GM11168 (cell line): ENCODE results near the gene PCNT.
"Not testable (repeated sequence)": the region's sequence is repeated elsewhere in the genome, so short reads cannot be mapped to it uniquely, and the experiment has no call there.

Source experiments
- in situ Hi-C: fragments of 300-500 bp; cut with MboI; formaldehyde crosslinking; loops from one replicate; pipeline ENCODE4 v1.12.0; 2022; ENCODE audit warnings: low sequenced_read_pairs; ENCODE audit not compliant: unreplicated experiment

Gene PCNT

DNA sequence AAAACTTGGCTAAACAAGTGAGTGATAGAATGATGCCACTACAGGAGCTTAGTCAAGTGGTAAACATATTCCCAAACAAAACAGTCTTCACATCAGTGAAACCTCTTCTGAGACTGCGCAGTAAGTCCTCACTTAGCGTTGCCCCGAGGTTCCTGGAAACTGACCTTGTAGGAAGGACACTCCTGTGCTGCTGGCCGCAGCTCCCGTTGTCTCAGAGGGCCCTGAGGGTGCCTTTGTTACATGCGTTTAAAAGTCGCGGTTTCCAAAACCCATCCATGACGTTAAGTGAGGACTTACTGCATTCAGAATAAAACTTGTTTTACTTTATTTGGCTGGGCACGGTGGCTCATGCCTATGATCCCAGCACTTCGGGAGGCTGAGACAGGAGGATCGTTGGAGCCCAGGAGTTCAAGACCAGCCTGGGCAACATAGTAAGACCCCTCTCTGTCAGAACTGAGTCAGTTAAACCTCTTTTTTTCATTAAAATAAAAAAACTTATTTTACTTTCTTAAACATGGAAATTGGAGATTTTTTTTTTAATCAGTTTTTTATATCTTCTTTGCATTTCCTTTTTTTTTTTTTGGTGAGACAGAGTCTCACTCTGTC, 98.8 kb downstream of the PCNT start:
- in situ Hi-C loops, result no loop called here

DNA sequence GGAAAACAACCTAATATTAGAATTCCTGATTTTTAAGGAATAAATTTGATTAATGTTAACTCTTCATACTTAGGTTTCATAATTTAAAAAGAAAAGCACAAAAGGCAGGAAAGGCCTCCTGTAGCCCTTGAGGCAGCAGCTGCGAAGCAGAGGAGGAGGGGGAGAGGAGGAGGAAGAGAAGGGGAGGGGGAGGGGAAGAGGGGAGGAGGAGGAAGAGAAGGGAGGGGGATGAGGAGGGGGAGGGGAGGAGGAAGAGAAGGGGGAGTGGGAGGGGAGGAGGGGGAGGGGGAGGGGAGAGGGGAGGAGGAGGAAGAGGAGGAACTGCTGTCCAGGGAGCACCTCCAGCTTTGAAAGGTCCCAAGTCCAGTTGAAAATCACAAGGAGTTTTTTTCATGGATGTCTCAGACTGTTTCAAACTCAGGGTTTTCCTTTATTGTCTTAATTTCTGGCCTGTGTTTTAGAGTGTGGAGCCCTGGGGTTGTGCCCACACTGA, 99.6 kb downstream of the PCNT start:
- in situ Hi-C loops, result no loop called here

DNA sequence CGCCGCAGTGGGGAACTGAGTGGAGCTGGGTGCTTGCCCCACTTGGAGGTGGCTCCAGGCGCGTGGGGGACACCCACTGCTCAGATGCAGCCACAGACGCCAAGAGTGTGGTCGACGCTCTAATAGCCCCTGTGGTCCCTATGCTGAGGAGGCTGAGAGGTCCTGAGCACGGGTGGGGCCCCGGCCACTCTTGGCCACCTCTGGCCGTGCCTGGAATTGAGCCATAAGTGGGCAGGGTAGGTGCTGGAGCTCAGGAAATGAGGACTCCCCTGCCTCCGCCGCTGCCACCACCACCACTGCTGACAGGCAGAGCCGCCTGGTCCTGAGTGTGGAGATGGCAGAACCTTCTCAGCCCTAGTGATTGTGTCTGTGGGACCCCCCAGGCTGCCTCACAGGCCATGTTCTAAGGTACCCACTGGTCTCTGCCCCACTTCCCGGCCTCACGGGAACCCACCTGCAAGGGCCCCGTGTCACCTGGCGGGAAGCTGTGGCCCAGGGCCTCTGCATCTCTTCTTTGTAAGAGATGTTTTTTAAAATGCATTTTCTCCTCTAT, 100.2 kb downstream of the PCNT start:
- in situ Hi-C loops, result no loop called here

DNA sequence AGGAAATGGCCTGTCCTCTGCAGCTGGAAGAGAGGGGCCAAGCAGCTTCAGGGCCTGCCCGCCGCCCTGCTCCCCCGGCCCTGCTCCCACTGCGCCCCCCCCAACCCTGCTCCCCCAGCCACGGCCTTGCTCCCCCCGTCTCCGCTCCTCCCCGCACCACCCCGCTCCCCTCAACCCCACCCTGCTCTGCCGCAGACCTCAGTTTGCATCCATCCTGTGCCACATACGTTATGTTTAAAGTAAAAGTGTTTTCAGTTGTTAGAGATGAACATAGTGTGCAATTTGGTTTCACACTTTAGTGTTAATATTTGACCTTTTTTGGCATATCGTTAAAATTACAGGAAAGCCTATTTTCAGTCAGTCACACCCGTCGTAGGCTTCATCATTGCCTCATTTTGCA, 100.7 kb downstream of the PCNT start:
- in situ Hi-C loops, result no loop called here

DNA sequence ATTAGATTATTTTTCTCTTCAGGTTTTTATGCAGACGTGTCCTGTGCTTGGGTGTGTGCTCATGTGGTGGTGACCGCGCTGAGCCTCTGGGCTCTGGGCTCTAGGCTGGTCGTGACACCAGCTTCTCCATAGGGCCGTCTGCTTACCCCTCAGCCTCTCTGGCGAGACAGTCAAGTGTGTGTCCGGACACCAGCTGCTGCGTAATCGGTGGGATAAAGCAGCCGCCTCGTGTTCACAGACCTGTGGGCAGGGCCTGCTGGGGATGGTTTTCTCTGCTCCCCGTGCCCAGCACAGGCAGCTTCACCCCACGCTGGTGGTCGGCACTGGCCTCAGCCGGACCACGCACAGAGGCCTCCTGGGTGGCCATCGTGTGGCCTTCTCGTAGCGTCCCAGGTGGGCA, 101.1 kb downstream of the PCNT start:
- in situ Hi-C loops, result no loop called here

DNA sequence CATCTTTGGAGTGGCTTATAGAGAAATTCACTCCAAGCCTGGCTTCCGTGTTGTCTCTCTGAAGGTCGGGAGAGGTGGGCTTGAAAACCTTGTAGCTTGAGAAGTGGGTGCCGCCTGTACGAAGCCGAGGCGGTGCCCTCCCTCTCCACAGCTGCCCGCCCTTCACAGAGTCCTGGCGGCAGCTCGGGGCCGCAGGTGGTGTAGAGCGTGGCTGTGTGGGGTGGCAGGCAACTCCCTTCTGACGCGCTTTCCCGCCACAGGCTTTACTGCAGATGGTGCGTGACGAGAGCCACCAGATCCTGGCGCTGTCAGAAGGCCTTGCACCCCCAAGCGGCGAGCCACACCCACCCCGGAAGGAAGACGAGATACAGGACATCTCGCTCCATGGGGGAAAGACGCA, 101.6 kb downstream of the PCNT start:
- in situ Hi-C loops, result no loop called here

DNA sequence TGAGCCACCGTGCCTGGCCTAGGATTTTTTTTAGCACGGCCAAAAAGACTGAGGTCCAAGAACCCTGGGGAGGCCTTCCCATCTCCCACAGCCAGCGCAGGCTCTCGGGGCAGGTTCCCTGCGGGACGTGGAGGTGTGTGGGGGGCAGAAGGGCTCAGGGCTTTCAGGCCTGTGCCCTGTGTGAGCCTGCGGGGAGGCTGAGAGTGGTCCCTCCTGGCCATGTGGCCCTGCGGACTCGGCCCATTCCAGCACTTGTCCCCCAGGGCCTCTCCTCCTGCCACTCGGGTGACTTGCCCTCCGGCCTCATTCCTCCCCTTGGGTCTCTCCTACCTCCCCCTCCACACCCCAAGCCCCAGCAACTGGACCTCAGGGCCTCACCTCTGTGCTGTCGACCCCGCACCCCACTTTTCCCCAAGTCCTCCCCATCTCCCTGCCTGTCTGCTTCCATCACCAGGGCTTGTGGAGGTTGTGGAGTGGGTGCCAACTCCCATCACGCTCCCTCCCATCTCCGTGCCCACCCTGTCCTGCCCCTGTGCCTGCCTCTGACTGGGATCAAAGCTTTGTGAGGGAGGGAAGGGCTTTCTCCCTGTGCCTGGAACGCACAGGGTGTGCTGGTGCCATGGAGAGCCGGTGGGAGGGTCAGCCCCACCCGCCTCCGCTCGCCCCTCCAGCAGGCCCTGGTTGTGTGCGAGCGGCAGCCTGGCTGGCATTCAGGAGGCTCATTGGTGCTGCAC, 102.5 kb downstream of the PCNT start:
- in situ Hi-C loops, result no loop called here

DNA sequence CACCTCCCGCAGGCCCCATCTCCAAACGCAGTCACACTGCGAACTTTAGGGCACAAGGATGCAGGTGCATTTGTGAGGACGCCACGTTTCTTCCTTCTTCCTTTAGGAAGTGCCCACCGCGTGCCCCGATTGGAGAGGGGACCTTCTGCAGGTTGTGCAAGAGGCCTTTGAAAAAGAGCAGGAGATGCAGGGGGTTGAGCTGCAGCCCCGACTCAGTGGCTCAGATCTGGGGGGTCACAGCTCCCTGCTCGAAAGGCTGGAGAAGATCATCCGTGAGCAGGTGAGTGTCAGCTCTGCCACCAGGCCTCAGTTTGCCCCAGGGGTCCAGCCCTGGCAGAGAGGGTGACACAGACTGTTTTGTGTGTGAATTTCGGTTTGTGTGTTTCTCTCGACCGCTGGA, 103.6 kb downstream of the PCNT start:
- in situ Hi-C loops, result no loop called here

DNA sequence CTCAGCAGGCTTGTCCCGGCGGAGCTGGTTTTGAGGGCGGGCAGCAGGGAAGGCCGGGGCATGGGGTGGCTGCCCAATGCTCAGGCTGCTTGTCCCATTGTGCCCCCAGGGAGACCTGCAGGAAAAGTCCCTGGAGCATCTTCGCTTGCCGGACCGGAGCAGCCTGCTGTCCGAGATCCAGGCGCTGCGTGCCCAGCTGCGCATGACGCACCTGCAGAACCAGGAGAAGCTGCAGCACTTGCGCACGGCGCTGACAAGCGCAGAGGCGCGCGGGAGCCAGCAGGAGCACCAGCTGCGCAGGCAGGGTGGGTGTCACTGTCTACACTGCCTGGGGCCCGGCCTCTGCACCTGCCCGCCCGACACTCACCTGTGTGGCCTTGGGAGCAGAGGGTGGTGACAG, 104.3 kb downstream of the PCNT start:
- in situ Hi-C loops, result no loop called here

DNA sequence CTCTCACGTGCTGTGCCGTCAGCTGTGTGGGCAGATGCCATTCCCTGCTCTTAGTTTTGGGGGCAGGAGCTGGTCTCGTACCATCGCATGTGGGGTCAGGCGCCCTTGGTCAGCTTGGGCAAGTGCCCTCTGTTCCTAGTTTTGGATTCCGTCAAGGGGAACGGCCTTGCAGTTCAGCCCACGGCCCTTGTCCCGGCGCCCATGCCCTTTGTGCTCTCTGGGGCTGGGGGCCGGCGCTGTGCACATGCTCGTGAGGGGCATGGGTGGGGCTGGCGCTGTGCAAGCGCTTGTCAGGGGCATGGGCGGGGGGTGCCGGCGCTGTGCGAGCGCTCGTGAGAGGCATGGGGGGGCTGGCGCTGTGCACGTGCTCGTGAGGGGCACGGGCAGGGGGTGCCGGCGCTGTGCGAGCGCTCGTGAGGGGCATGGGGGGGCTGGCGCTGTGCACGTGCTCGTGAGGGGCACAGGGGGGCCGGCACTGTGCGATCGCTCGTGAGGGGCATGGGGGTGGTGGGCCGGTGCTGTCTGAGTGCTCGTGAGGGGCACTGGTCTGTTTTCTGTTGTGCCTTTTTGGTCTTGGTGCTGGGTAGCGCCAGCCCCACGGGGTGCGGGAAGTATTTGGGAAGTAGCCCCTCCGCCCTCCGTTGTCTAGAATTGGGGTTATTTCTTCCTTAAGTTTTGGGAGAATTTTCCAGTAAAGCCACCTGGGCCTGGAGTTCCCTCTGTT, 105.2 kb downstream of the PCNT start:
- in situ Hi-C loops, result no loop called here

DNA sequence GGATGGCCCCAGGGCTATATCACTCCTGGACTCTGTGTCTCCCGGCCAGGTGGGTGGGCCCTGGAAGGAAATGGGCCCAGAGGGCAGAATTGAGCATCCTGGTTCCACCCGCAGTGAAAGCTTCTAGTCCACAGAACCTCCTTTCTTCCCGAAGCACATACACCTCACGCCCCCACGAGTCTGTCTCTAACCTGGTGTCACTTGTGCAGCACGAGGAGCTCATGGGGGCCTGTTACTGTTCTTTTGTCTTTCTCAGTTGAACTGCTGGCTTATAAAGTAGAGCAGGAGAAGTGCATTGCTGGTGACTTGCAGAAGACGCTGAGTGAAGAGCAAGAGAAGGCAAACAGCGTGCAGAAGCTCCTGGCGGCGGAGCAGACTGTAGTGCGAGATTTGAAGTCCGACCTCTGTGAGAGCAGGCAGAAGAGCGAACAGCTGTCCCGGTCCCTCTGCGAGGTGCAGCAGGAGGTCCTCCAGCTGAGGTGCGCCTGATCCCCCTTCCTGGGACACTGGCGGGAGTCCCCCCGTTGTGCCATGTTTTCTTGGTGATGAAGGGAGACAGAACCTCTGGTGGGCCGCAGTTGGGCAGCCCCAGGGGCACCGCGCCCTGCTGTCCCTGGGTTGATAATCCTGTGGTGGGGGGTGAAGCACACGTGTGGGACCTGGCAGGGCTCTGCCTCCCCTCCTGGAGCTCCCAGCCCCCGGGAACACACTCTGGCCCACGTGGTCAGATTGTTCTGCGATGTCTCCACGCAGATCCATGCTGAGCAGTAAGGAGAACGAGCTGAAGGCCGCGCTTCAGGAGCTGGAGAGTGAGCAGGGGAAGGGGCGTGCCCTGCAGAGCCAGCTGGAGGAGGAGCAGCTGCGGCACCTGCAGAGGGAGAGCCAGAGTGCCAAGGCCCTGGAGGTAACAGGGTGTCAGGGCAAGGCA, 106.1 kb downstream of the PCNT start:
- in situ Hi-C loops, result no loop called here

DNA sequence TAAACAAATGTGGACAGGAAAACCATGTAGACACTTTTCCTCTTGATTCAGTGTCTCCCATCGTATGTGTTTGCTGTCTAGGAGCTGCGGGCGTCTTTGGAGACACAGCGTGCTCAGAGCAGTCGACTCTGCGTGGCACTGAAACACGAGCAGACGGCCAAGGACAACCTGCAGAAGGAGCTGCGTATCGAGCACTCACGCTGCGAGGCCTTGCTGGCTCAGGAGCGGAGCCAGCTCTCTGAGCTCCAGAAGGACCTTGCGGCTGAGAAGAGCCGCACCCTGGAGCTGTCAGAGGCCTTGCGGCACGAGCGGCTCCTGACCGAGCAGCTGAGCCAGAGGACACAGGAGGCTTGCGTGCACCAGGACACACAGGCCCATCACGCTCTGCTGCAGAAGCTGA, 107.5 kb downstream of the PCNT start:
- in situ Hi-C loops, result no loop called here

DNA sequence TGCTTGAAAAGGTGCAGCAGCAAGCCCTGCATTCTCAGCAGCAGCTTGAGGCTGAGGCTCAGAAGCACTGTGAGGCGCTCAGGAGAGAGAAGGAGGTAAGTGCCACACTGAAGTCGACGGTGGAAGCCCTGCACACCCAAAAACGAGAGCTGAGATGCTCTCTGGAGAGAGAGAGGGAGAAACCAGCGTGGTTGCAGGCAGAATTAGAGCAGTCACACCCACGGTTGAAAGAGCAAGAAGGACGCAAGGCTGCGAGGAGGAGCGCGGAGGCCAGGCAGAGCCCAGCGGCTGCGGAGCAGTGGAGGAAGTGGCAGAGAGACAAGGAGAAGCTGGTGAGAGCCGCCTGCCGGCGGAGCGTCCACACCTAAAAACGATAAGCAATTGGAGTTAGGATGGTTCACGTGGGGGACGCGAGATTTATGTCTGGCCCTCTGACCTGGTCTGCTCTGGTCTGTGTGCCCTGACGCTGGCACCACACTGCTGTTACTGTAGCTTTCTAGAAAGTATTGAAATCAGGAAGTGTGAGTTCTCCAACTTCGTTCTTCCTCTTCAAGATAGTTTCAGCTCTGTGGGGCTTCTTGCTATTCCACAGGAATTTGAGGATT, 108.0 kb downstream of the PCNT start:
- in situ Hi-C loops, result no loop called here

DNA sequence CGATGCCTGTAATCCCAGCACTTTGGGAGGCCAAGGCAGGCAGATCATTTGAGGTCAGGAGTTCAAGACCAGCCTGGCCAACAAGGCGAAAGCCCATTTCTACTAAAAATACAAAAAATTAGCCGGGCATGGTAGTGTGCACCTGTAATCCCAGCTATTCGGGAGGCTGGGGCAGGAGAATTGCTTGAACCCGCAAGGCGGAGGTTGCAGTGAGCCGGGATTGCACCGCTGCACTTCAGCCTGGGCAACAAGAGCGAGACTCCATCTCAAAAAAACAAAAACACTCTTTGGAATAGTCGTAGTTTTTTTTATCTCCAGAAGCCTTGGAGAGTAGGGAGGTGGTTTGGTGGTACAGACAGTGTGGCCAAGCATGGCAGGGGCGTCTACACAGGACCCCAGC, 109.2 kb downstream of the PCNT start:
- in situ Hi-C loops, result not testable (repeated sequence)

DNA sequence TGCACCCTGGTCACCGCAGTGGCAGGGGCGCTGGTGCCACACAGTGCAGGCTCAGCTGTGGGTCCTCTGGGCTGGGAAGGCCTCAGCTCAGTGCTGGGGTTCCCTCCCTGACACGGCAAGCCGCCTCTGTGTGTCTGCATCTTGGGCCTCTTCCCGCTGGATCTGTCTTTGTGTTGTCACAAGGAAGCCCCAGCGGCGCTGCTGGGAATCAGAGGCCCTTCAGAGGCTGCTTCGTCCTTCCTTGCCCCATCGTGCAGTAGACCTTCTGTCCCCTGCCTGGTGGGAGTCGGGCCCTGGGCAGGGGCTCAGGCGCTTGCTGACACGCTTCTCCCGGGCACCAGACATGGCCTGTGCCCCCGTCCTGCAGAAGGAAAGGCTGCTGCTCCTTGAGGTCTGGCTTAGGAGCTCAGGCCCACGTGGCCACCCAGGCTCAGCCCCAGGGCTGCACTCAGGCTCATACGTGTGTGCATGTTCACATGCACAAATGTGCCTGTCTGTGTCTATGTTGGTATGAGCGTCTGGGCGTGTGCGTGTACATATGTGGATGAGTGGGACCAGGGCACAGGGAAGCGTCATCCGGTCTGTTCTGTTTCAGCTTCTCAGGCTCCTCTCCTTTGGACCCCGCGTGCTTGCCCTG, 110.5 kb downstream of the PCNT start:
- in situ Hi-C loops, result no loop called here

DNA sequence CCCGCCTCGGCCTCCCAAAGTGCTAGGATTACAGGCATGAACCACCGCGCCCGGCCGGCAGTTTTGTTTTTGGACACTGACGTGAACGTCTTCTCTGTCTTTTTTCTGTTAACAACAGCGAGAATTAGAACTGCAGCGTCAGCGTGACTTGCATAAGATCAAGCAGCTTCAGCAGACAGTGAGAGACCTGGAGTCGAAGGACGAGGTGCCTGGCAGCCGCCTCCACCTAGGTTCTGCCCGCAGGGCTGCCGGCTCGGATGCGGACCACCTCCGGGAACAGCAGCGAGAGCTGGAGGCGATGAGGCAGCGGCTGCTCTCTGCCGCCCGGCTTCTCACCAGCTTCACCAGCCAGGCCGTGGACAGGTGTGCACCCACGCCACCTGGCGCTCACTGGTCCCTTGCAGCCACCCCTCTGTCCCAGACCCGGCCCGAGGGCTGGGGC, 111.9 kb downstream of the PCNT start:
- in situ Hi-C loops, result no loop called here

DNA sequence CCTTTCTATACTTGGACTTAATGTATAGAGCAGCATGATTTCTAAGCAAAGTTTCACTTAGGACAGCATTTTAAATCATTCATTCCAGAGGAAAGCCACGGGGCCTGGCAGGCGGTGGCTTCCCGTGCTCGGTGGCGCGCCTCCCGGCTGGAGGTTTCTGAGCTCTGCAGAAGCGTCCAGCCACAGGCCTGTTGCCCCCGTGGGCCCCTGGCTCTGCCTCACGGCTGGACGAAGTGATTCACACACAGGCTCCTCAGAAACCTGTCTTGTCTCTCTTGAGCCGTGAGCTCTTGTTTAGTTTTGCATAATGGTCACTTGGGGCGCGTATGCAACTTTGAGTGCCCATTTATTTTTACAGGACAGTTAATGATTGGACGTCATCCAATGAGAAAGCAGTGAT, 112.7 kb downstream of the PCNT start:
- in situ Hi-C loops, result no loop called here

DNA sequence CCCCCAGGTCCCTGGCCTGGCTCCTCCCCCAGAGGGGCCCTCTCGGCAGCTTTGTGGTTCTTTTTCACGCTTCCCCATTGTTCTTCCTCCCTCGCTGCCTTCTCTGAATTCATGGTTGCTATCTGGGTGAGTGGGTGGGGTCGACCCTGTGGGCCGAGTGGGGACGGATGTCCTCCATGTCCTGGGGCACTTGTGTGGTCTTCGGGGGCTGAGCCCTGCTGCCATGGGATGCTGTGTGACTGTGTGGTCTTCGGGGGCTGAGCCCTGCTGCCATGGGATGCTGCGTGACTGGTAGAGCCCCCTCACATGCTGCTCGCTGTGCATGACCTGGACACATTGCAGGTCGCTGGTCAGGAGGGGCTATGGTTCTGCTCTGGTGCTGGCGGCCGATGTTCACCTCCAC, 113.1 kb downstream of the PCNT start:
- in situ Hi-C loops, result no loop called here

DNA sequence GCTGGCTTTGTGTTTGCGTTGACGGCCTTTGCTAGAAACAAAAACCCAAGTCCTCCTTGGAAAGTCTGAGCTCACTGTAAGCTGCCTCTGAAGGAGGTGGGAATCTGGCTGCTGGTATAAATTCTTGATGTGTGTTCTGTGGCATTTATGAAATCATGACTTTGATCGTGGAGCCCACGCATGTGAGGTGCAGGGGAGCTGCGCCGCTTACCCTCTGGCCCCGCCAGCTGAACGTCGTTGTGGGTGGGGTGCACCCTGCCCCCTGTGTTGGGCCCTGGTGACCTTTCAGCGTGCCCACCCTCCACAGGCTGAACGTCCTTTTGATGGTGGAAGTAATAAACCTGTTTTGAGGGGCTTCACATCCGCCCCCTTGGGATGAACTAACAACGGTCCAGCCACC, 113.6 kb downstream of the PCNT start:
- in situ Hi-C loops, result no loop called here
